ENCODE data around the gene GPR55. TPM values are rescaled to one million over a fixed set of nuclear protein-coding genes. Genes with fewer than 3 reads are reported as not detected.

GPR55 gene
- total and polyA plus RNA-seq, 2 donors (not counting 1 experiment from before 2014, with no cell fraction given): 3.0 to 4.1 TPM

DNA sequence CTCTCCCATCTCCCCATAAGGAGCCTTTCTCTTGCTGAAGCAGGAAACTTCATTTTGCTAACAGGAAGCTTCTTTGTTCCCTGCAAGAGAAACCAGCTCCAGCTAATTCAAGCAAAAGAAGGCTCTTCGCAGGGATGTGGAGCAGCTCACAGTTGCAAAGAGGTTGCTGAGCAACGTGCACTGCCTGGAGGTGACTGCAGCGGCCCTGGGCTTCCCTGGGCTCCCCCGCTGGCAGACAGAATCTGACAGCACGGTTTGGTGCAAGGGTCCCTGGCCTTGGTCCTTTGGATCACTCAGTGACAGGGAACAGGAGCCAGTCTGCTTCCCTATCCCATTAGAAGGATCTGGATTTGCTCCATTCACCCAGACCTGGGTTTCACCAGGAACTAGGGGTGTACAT is 25.8 kb downstream of the GPR55 start:
- no peak for DNase-seq
- H3K4me3 Mint-ChIP-seq: no peak overlapping the region

DNA sequence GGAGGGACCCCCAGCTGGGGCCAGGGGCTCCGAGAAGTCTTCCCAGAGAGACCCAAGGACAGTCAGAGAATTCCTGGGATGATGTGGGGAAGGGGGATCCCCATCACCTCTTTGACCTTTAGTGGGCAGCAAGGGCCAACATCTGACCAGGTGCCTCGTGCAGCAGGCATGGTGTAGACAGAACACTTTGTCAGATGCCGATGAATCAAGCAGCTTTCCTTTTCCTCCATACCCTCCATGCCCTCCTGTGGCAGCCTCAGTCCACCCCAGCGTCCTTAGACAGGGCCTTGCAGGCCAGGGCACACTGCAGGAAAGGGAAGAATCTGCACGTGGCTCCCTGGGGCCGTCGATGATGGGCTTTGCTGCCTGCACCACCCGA is 26.3 kb downstream of the GPR55 start:
- WGBS (ENCODE audit: insufficient coverage): 89% methylated on average over 3 of the region's 8 CpGs
- TF ChIP-seq, protein P1, sequence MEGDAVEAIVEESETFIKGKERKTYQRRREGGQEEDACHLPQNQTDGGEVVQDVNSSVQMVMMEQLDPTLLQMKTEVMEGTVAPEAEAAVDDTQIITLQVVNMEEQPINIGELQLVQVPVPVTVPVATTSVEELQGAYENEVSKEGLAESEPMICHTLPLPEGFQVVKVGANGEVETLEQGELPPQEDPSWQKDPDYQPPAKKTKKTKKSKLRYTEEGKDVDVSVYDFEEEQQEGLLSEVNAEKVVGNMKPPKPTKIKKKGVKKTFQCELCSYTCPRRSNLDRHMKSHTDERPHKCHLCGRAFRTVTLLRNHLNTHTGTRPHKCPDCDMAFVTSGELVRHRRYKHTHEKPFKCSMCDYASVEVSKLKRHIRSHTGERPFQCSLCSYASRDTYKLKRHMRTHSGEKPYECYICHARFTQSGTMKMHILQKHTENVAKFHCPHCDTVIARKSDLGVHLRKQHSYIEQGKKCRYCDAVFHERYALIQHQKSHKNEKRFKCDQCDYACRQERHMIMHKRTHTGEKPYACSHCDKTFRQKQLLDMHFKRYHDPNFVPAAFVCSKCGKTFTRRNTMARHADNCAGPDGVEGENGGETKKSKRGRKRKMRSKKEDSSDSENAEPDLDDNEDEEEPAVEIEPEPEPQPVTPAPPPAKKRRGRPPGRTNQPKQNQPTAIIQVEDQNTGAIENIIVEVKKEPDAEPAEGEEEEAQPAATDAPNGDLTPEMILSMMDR (IDR thresholded peaks at IDR 0.05): no peak
- no peak for TF ChIP-seq EZH2 (IDR thresholded peaks at IDR 0.05; ENCODE audit: borderline replicate concordance, insufficient read depth, low read depth, low read length, poor library complexity, severe bottlenecking)
- Mint-ChIP-seq H3K4me3 (no peak overlapping the region), H3K9me3 (ENCODE audit: insufficient read depth) (no peaks in the 10 kb centered on the region), H3K27ac (no peak overlapping the region), H3K27me3 (no peaks in the 10 kb centered on the region), H3K4me1 (peaks cover 40% of the 10 kb centered on the region)
- ChIA-PET POLR2A (interaction anchor here (0.7 kb wide), 1 partner anchor 21 kb away, joined by 3 read pairs; no protein-coding TSS in a partner anchor), CTCF (interaction anchor here (2.5 to 4.9 kb wide), 2 partner anchors 50 to 89 kb away, joined by 10 to 30 read pairs; no protein-coding TSS in a partner anchor)
- Histone ChIP-seq H4K20me1 (ENCODE audit: control insufficient read depth, insufficient read depth, low read length, poor library complexity, severe bottlenecking) (no peaks in the 10 kb centered on the region), H3K27me3 (replicated peaks in 1 of 4; ENCODE audit: control extremely low read depth in 1 of 4, control insufficient read depth in 3 of 4, insufficient read depth in 4 of 4, low read length in 3 of 4) (no peaks in the 10 kb centered on the region), H3K36me3 (replicated peaks in 1 of 2; ENCODE audit: control extremely low read depth in 1 of 2, control insufficient read depth in 1 of 2, extremely low read depth in 1 of 2, insufficient read depth in 2 of 2, low read length in 1 of 2) (no peaks in the 10 kb centered on the region), H3K4me2 (replicated peaks; ENCODE audit: low read depth, low read length, poor library complexity, severe bottlenecking) (no peak overlapping the region), H3K4me1 (ENCODE audit: control insufficient read depth in 2 of 2, insufficient read depth in 2 of 2, low read length in 2 of 2) (peaks cover 36 to 42% of the 10 kb centered on the region in 2 donors), H3K9ac (ENCODE audit: low read length) (no peak overlapping the region), H3K79me2 (ENCODE audit: control insufficient read depth, insufficient read depth, low read length) (no peaks in the 10 kb centered on the region), H2AFZ (ENCODE audit: insufficient read depth, low read depth, low read length, poor library complexity, severe bottlenecking) (no peak overlapping the region), H3K9me3 (ENCODE audit: control extremely low read depth in 1 of 3, control insufficient read depth in 2 of 3, insufficient read depth in 1 of 3, low read length in 2 of 3) (no peaks in the 10 kb centered on the region), H3K27ac (ENCODE audit: low read length in 2 of 2) (no peak overlapping the region), H3K4me3 (ENCODE audit: control extremely low read depth in 1 of 5, extremely low read depth in 1 of 5, insufficient read depth in 1 of 5, low read depth in 2 of 5, low read length in 4 of 5) (no peak overlapping the region)
- DNase-seq: no peak
- intact Hi-C loops (cut with micrococcal nuclease): no loop called here
- ATAC-seq (ENCODE audit: low read depth): no peak

More for the DNA sequence above, 25.8 kb downstream of the GPR55 start:
- WGBS (ENCODE audit: insufficient coverage): 75% methylated on average over 5 of the region's 5 CpGs
- H4K20me1 ChIP-seq (ENCODE audit: control insufficient read depth, insufficient read depth, low read length, poor library complexity, severe bottlenecking): no peaks in the 10 kb centered on the region
- no peaks in the 10 kb centered on the region for H3K27me3 ChIP-seq (replicated peaks in 1 of 4; ENCODE audit: control extremely low read depth in 1 of 4, control insufficient read depth in 3 of 4, insufficient read depth in 4 of 4, low read length in 3 of 4)
- TF ChIP-seq, protein P1 (IDR thresholded peaks at IDR 0.05): no peak
- TF ChIP-seq EZH2 (IDR thresholded peaks at IDR 0.05; ENCODE audit: borderline replicate concordance, insufficient read depth, low read depth, low read length, poor library complexity, severe bottlenecking): no peak
- peaks cover 34% of the 10 kb centered on the region for H3K4me1 Mint-ChIP-seq
- no peaks in the 10 kb centered on the region for H3K36me3 ChIP-seq (replicated peaks in 1 of 2; ENCODE audit: control extremely low read depth in 1 of 2, control insufficient read depth in 1 of 2, extremely low read depth in 1 of 2, insufficient read depth in 2 of 2, low read length in 1 of 2)
- CTCF ChIA-PET: interaction anchor here (1.0 to 4.9 kb wide), 3 partner anchors 9 to 88 kb away, joined by 3 to 30 read pairs (median 3); partner anchors contain the start of gene GPR55
- H3K4me2 ChIP-seq (replicated peaks; ENCODE audit: low read depth, low read length, poor library complexity, severe bottlenecking): no peak overlapping the region
- H2AFZ ChIP-seq (ENCODE audit: insufficient read depth, low read depth, low read length, poor library complexity, severe bottlenecking): no peak overlapping the region
- H3K27me3 Mint-ChIP-seq: no peaks in the 10 kb centered on the region
- no peak overlapping the region for H3K27ac Mint-ChIP-seq
- POLR2A ChIA-PET: no interaction called here
- intact Hi-C loops (cut with micrococcal nuclease): no loop called here
- no peaks in the 10 kb centered on the region for H3K9me3 ChIP-seq (ENCODE audit: control extremely low read depth in 1 of 3, control insufficient read depth in 2 of 3, insufficient read depth in 1 of 3, low read length in 2 of 3)
- ATAC-seq (ENCODE audit: low read depth): no peak
- no peaks in the 10 kb centered on the region for H3K9me3 Mint-ChIP-seq (ENCODE audit: insufficient read depth)
- H3K27ac ChIP-seq (ENCODE audit: low read length in 2 of 2): no peak overlapping the region
- no peak overlapping the region for H3K9ac ChIP-seq (ENCODE audit: low read length)
- H3K4me3 ChIP-seq (ENCODE audit: control extremely low read depth in 1 of 5, extremely low read depth in 1 of 5, insufficient read depth in 1 of 5, low read depth in 2 of 5, low read length in 4 of 5): no peak overlapping the region
- peaks cover 30 to 36% of the 10 kb centered on the region in 2 donors for H3K4me1 ChIP-seq (ENCODE audit: control insufficient read depth in 2 of 2, insufficient read depth in 2 of 2, low read length in 2 of 2)
- no peaks in the 10 kb centered on the region for H3K79me2 ChIP-seq (ENCODE audit: control insufficient read depth, insufficient read depth, low read length)

Data from B cell (primary cell).